ENCODE data around the gene NEU3. TPM values are rescaled to one million over a fixed set of nuclear protein-coding genes. Genes with fewer than 3 reads are reported as not detected.

Gene NEU3, protein sequence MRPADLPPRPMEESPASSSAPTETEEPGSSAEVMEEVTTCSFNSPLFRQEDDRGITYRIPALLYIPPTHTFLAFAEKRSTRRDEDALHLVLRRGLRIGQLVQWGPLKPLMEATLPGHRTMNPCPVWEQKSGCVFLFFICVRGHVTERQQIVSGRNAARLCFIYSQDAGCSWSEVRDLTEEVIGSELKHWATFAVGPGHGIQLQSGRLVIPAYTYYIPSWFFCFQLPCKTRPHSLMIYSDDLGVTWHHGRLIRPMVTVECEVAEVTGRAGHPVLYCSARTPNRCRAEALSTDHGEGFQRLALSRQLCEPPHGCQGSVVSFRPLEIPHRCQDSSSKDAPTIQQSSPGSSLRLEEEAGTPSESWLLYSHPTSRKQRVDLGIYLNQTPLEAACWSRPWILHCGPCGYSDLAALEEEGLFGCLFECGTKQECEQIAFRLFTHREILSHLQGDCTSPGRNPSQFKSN
- polyA plus RNA-seq: 1 to 10 TPM; 1.2 to 1.5 TPM

DNA sequence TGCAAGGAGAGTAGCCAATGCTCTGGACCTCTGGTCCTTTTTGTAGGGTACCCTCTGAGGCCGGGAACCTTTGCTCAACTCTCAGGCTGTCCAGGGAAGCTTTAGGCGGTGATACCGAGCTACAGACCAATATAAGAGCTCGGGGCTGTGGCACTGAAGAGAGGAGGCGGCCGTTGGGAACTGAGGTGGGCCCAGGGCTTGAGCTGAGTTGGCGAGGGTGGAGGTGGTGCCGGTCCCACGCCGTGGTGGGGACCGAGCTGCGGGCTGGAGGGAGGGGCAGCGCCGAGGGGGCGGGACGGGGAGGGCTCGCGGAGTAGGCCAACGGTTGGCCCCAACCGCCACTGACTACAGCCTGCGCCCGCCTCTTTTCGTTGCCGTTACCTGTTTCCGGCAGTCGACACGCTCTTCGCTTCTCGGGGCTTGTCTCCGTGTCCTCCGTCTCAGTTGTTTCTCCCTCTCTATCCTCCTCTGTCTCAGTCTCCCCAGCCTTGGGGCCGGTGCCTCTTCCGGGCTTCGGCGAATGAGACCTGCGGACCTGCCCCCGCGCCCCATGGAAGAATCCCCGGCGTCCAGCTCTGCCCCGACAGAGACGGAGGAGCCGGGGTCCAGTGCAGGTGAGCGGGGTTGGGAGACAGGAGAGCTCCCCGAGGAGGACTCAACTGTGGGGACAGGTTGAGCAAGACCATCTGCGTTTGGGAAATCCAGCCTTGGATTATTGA, at the start of gene NEU3:
NEU3 (plus strand) TSS at position 393 of the 719 bp plus-strand sequence; CDS start at position 521, 128 bp downstream.
- Histone ChIP-seq H3K27ac (ENCODE audit: low read depth in 2 of 2, low read length in 1 of 2) (peak within 1 kb of the TSS; percentile 60 to 72), H3K36me3 (ENCODE audit: control insufficient read depth in 2 of 2, insufficient read depth in 2 of 2, low read length in 1 of 2) (no peaks in the 10 kb centered on the region), H3K27me3 (ENCODE audit: control insufficient read depth in 1 of 2, insufficient read depth in 2 of 2, low read length in 2 of 2) (no peaks in the 10 kb centered on the region), H3K9me3 (ENCODE audit: control insufficient read depth in 2 of 2, insufficient read depth in 1 of 2, low read depth in 1 of 2, low read length in 1 of 2) (no peaks in the 10 kb centered on the region), H3K4me3 (ENCODE audit: low read depth in 1 of 2, low read length in 2 of 2) (peak within 1 kb of the TSS; percentile 63 to 83), H3K4me1 (ENCODE audit: control insufficient read depth in 2 of 2, insufficient read depth in 2 of 2, low read length in 1 of 2) (peaks cover 0 to 2% of the 10 kb centered on the region in 2 donors)
- WGBS, 2 donors: 0 to 1% methylated on average over 32 to 46 of the region's 46 CpGs

DNA sequence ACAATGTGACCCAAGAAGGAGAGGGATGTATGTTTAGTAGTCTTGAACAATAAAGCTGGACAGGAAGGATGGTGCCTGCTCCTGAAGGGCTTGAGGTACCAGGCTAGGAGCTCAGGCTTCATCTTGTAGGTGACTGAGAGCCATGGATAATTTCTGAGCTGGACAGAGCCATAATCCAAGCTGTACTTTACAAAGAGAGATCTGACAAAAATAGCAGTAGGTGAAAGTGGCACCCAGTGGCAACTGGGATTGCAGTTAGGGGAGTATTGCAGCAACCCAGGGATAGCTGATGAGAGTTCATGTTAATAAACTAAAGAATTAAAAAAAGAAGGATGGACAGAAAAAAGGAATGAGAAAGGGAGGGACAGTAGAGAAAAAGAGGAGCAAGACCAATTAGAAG, 47.2 kb upstream of the NEU3 start:
- H3K27ac ChIP-seq (ENCODE audit: low read depth in 2 of 2, low read length in 1 of 2): no peak overlapping the region
- no peaks in the 10 kb centered on the region for H3K27me3 ChIP-seq (ENCODE audit: control insufficient read depth in 1 of 2, insufficient read depth in 2 of 2, low read length in 2 of 2)
- H3K4me1 ChIP-seq (ENCODE audit: control insufficient read depth in 2 of 2, insufficient read depth in 2 of 2, low read length in 1 of 2): peaks cover 0 to 4% of the 10 kb centered on the region in 2 donors
- H3K36me3 ChIP-seq (ENCODE audit: control insufficient read depth in 2 of 2, insufficient read depth in 2 of 2, low read length in 1 of 2): no peaks in the 10 kb centered on the region
- H3K4me3 ChIP-seq (ENCODE audit: low read depth in 1 of 2, low read length in 2 of 2): no peak overlapping the region
- H3K9me3 ChIP-seq (ENCODE audit: control insufficient read depth in 2 of 2, insufficient read depth in 1 of 2, low read depth in 1 of 2, low read length in 1 of 2): no peaks in the 10 kb centered on the region

DNA sequence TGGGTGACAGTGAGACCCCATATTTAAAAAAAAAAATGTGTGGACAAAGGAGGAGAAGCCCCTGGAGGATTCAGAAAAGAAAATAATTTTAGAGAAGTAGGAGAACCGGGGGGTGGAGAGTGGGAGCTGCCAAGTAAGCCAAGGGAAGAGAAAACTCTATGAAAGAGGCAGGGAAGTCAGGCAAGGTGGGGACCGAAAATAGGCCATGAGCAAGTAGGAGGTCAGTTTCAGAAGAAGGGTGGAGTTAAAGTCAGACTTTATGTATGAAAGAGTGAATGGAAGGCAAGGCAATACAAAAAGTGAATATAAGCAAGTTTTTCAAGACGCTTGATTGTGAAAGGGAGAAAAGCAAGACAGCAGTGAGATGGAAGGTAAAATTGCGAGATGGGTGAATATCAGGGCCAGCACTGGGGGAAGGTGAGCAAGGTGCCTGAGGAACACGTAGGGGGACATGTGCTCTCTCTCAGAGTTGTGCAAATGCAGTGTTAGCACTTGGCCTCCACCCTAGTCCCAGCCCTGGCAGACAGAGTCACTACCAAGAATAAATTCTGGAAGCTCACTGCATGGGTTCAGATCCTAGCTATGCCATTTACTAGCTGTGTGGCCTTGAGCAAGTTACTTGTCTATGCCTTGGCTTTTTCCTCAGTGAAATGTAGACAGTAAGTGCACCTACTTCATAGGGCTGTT, 46.5 kb upstream of the NEU3 start:
- H3K4me1 ChIP-seq (ENCODE audit: control insufficient read depth in 2 of 2, insufficient read depth in 2 of 2, low read length in 1 of 2): peaks cover 0 to 4% of the 10 kb centered on the region in 2 donors
- H3K27me3 ChIP-seq (ENCODE audit: control insufficient read depth in 1 of 2, insufficient read depth in 2 of 2, low read length in 2 of 2): no peaks in the 10 kb centered on the region
- no peak overlapping the region for H3K4me3 ChIP-seq (ENCODE audit: low read depth in 1 of 2, low read length in 2 of 2)
- H3K9me3 ChIP-seq (ENCODE audit: control insufficient read depth in 2 of 2, insufficient read depth in 1 of 2, low read depth in 1 of 2, low read length in 1 of 2): no peaks in the 10 kb centered on the region
- H3K27ac ChIP-seq (ENCODE audit: low read depth in 2 of 2, low read length in 1 of 2): no peak overlapping the region
- H3K36me3 ChIP-seq (ENCODE audit: control insufficient read depth in 2 of 2, insufficient read depth in 2 of 2, low read length in 1 of 2): no peaks in the 10 kb centered on the region
- WGBS, 2 donors: 81 to 85% methylated on average over 5 of the region's 5 CpGs

DNA sequence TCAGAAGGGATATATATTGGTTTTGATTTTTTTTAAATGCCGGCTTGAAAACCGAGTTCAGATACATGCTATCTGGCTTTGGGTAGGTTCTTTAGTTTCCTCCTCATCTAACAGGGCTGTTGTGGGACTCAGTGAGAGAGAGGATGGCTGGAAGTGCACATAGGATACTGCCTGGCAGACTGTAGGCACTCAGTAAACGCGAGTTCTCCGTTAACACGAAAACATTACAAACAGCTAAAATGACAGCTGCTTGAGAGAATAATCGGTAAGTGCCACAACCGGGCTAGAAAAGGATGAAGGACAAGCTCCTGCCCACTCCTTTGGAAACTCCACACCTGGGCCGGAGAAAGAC, 40.2 kb upstream of the NEU3 start:
- H3K27ac ChIP-seq (ENCODE audit: low read depth in 2 of 2, low read length in 1 of 2): peak overlapping the region; percentile 65 to 79
- no peaks in the 10 kb centered on the region for H3K27me3 ChIP-seq (ENCODE audit: control insufficient read depth in 1 of 2, insufficient read depth in 2 of 2, low read length in 2 of 2)
- H3K36me3 ChIP-seq (ENCODE audit: control insufficient read depth in 2 of 2, insufficient read depth in 2 of 2, low read length in 1 of 2): no peaks in the 10 kb centered on the region
- peaks cover 0 to 3% of the 10 kb centered on the region in 2 donors for H3K4me1 ChIP-seq (ENCODE audit: control insufficient read depth in 2 of 2, insufficient read depth in 2 of 2, low read length in 1 of 2)
- no peaks in the 10 kb centered on the region for H3K9me3 ChIP-seq (ENCODE audit: control insufficient read depth in 2 of 2, insufficient read depth in 1 of 2, low read depth in 1 of 2, low read length in 1 of 2)
- H3K4me3 ChIP-seq (ENCODE audit: low read depth in 1 of 2, low read length in 2 of 2): peak overlapping the region; percentile 80 to 98
- 0 to 1% methylated on average over 9 of the region's 9 CpGs for WGBS, 2 donors

DNA sequence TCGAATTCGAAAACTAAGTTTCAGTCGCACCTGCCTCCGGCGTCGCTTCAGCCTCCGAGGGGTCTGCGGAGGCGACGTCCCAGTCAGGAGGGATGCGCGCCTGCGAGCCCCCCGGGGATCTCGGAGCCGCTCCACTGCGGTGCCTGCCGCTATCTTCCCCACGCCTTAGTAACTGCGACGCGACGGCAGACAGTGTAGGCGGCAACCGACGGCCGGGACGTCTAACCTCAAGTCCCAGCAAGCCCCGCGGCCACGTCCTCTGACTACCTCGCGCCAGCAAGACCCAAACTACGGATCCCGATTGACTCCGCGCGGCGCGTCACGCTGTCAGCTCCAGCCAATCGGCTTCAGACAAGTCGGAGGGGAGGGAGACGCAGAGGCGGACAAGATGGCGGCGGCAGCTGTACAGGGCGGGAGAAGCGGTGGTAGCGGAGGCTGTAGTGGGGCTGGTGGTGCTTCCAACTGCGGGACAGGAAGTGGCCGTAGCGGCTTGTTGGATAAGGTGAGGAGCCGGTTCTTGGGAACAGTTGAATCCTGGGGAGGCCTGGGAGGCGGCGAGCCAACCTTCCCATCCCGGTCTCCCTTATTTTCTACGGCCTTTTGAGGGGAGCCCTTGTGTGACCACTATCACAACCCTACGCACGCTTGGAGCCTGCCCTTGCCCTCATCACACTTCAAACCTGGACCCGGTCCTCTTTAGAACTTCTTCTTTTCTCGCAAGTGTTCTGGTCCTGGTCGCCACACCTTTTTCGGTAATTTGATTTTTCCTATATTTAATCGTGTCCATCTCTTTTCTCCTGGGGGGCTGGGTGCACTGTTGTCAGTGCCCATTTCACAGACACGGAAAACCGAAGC, 39.6 kb upstream of the NEU3 start, which contains the start of the genes SPCS2 and XRRA1:
SPCS2 (plus strand) TSS at position 369 of the 855 bp plus-strand sequence; CDS start at position 389, 20 bp downstream.
XRRA1 (minus strand) TSS at position 194 of the 855 bp plus-strand sequence. CDS start 8,213 bp downstream, outside the sequence.
- H3K27me3 ChIP-seq (ENCODE audit: control insufficient read depth in 1 of 2, insufficient read depth in 2 of 2, low read length in 2 of 2): no peaks in the 10 kb centered on the region
- H3K36me3 ChIP-seq (ENCODE audit: control insufficient read depth in 2 of 2, insufficient read depth in 2 of 2, low read length in 1 of 2): no peaks in the 10 kb centered on the region
- peaks cover 0 to 3% of the 10 kb centered on the region in 2 donors for H3K4me1 ChIP-seq (ENCODE audit: control insufficient read depth in 2 of 2, insufficient read depth in 2 of 2, low read length in 1 of 2)
- peak within 1 kb of the TSS; percentile 80 to 98 for H3K4me3 ChIP-seq (ENCODE audit: low read depth in 1 of 2, low read length in 2 of 2)
- no peaks in the 10 kb centered on the region for H3K9me3 ChIP-seq (ENCODE audit: control insufficient read depth in 2 of 2, insufficient read depth in 1 of 2, low read depth in 1 of 2, low read length in 1 of 2)
- 0% methylated on average over 66 to 67 of the region's 67 CpGs for WGBS, 2 donors
- H3K27ac ChIP-seq (ENCODE audit: low read depth in 2 of 2, low read length in 1 of 2): peak within 1 kb of the TSS; percentile 65 to 82

DNA sequence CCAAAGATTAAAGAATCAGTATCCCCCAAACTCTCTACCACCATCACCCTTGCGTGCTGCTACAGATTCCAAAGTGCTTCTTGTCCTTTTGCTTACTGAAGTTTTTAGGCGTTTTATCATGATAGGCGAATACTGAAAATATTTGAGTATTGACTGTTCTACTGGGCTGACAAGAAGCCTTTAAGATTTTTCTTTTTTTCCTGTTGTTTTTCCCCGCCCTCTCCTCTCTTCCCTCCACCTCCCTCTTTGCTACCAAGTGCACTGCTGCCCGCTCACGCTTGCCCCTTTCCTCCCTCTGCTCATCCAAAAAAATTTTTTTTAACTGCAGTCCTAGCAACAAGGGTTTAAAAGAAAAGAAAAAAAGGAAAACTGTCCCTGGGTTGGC, 39.0 kb upstream of the NEU3 start:
- no peaks in the 10 kb centered on the region for H3K27me3 ChIP-seq (ENCODE audit: control insufficient read depth in 1 of 2, insufficient read depth in 2 of 2, low read length in 2 of 2)
- peaks cover 0 to 3% of the 10 kb centered on the region in 2 donors for H3K4me1 ChIP-seq (ENCODE audit: control insufficient read depth in 2 of 2, insufficient read depth in 2 of 2, low read length in 1 of 2)
- H3K36me3 ChIP-seq (ENCODE audit: control insufficient read depth in 2 of 2, insufficient read depth in 2 of 2, low read length in 1 of 2): no peaks in the 10 kb centered on the region
- H3K9me3 ChIP-seq (ENCODE audit: control insufficient read depth in 2 of 2, insufficient read depth in 1 of 2, low read depth in 1 of 2, low read length in 1 of 2): no peaks in the 10 kb centered on the region
- H3K27ac ChIP-seq (ENCODE audit: low read depth in 2 of 2, low read length in 1 of 2): peak overlapping the region in 1 of 2 donors; percentile 82
- peak overlapping the region; percentile 80 to 98 for H3K4me3 ChIP-seq (ENCODE audit: low read depth in 1 of 2, low read length in 2 of 2)
- 0 to 2% methylated on average over 6 of the region's 6 CpGs for WGBS, 2 donors

DNA sequence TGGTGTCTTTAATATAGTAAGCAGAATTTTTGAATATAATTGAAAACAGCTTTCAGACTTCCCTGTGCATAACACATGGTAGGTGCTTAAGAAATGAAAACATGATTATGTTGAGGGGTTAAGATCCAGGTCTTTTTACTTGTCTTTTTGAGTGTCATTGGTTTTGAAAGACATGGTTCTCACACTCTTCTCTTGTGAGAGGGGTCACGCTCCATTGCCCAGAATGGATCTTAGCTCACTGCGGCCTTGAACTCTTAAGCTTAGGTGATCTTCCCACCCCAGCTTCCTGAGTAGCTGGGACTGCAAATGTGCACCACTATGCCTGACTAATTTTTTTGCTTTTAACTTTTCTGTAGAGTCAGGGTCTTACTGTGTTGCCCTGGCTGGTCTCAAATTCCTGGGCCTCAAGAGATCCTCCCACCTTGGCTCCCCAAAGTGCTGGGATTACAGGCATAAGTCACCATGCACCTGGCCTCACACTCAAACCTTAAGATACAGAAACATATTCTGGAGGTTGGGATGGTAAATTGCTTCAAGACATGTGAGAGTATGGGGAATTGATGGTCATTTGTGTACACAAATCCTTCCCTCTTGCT, 38.3 kb upstream of the NEU3 start:
- Histone ChIP-seq H3K4me3 (ENCODE audit: low read depth in 1 of 2, low read length in 2 of 2) (peak overlapping the region in 1 of 2 donors; percentile 98), H3K27me3 (ENCODE audit: control insufficient read depth in 1 of 2, insufficient read depth in 2 of 2, low read length in 2 of 2) (no peaks in the 10 kb centered on the region), H3K27ac (ENCODE audit: low read depth in 2 of 2, low read length in 1 of 2) (no peak overlapping the region), H3K4me1 (ENCODE audit: control insufficient read depth in 2 of 2, insufficient read depth in 2 of 2, low read length in 1 of 2) (peaks cover 0 to 3% of the 10 kb centered on the region in 2 donors), H3K9me3 (ENCODE audit: control insufficient read depth in 2 of 2, insufficient read depth in 1 of 2, low read depth in 1 of 2, low read length in 1 of 2) (no peaks in the 10 kb centered on the region), H3K36me3 (ENCODE audit: control insufficient read depth in 2 of 2, insufficient read depth in 2 of 2, low read length in 1 of 2) (no peaks in the 10 kb centered on the region)
- 69 to 70% methylated on average over 2 of the region's 2 CpGs for WGBS, 2 donors

DNA sequence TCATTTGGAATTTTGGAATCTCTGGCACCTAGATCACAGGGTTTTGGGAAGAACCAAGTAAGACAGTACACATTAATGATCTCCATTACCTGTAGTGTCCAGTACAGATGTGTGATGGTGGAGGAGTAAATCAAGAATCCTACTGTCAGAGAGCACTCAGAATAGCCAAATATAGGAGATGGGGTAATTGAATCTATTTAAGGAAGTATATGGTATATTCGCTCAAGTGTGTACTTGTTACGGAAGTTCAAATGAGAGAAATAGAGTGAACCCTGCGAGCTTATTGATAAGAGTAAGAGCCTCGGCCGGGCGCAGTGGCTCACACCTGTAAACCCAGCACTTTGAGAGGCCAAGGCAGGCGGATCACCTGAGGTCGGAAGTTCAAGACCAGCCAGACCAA, 37.5 kb upstream of the NEU3 start:
- H3K27ac ChIP-seq (ENCODE audit: low read depth in 2 of 2, low read length in 1 of 2): no peak overlapping the region
- no peaks in the 10 kb centered on the region for H3K27me3 ChIP-seq (ENCODE audit: control insufficient read depth in 1 of 2, insufficient read depth in 2 of 2, low read length in 2 of 2)
- H3K4me1 ChIP-seq (ENCODE audit: control insufficient read depth in 2 of 2, insufficient read depth in 2 of 2, low read length in 1 of 2): peaks cover 0 to 3% of the 10 kb centered on the region in 2 donors
- no peaks in the 10 kb centered on the region for H3K9me3 ChIP-seq (ENCODE audit: control insufficient read depth in 2 of 2, insufficient read depth in 1 of 2, low read depth in 1 of 2, low read length in 1 of 2)
- WGBS, 2 donors: 93 to 94% methylated on average over 8 of the region's 8 CpGs
- no peaks in the 10 kb centered on the region for H3K36me3 ChIP-seq (ENCODE audit: control insufficient read depth in 2 of 2, insufficient read depth in 2 of 2, low read length in 1 of 2)
- no peak overlapping the region for H3K4me3 ChIP-seq (ENCODE audit: low read depth in 1 of 2, low read length in 2 of 2)

Measured in esophagus (tissue), 2 donors.